Neural progenitor cell (in vitro differentiated cells): ENCODE measurements around the gene CKS2. TPM values are rescaled to one million over a fixed set of nuclear protein-coding genes. Genes with fewer than 3 reads are reported as not detected.
A peak's percentile ranks its signal among the peaks of the same experiment; 100 is the strongest.
"Not testable (repeated sequence)": the region's sequence is repeated elsewhere in the genome, so short reads cannot be mapped to it uniquely, and the experiment has no call there.

ENCODE experiments used
- DNase-seq: peaks from one replicate; pipeline ENCODE4 v3.0.0-alpha.2; 2016; ENCODE audit warnings: low spot score
- H2AFZ ChIP-seq: fragments of 200-600 bp; sonication (generic); replicated peaks from 2 replicates; pipeline ENCODE4 v1.6.1; 2016; ENCODE audit warnings: antibody characterized with exemption
- H3F3A ChIP-seq: fragments of 200-600 bp; sonication (generic); 2 replicates; pipeline ENCODE4 v1.6.1; 2016; ENCODE audit warnings: antibody characterized with exemption, low read depth
- H3K27ac ChIP-seq: fragments of 200-600 bp; sonication (generic); 2 replicates; pipeline ENCODE4 v1.5.1; 2016; ENCODE audit warnings: mild to moderate bottlenecking
- H3K27me3 ChIP-seq: fragments of 200-600 bp; sonication (generic); 2 replicates; pipeline ENCODE4 v1.6.1; 2016; ENCODE audit warnings: mild to moderate bottlenecking, moderate library complexity
- H3K36me3 ChIP-seq: fragments of 200-600 bp; sonication (generic); 2 replicates; pipeline ENCODE4 v1.5.1; 2016
- H3K4me1 ChIP-seq: fragments of 200-600 bp; sonication (generic); 2 replicates; pipeline ENCODE4 v1.6.1; 2016; ENCODE audit warnings: mixed run types
- H3K4me2 ChIP-seq: fragments of 200-600 bp; sonication (generic); 2 replicates; pipeline ENCODE4 v1.6.1; 2016
- H3K4me3 ChIP-seq: fragments of 200-600 bp; sonication (generic); 2 replicates; pipeline ENCODE4 v1.5.1; 2016
- H3K79me2 ChIP-seq: fragments of 200-600 bp; sonication (generic); 2 replicates; pipeline ENCODE4 v1.6.1; 2016; ENCODE audit warnings: low read depth
- H3K9ac ChIP-seq: fragments of 200-600 bp; sonication (generic); 2 replicates; pipeline ENCODE4 v1.6.1; 2016
- H3K9me3 ChIP-seq: fragments of 200-600 bp; sonication (generic); 2 replicates; pipeline ENCODE4 v1.5.1; 2016; ENCODE audit warnings: low read depth
- H4K20me1 ChIP-seq: fragments of 200-600 bp; sonication (generic); 2 replicates; pipeline ENCODE4 v1.6.1; 2016; ENCODE audit warnings: low read depth
- H3K27ac Mint-ChIP-seq: 3 replicates; pipeline ENCODE4 v1.8.0; 2021; ENCODE audit warnings: mixed read lengths
- H3K27me3 Mint-ChIP-seq: 2 replicates; pipeline ENCODE4 v1.8.0; 2022; ENCODE audit warnings: low read depth, mild to moderate bottlenecking, inconsistent platforms, moderate library complexity, mixed read lengths; ENCODE audit not compliant: insufficient read depth
- H3K36me3 Mint-ChIP-seq: 3 replicates; pipeline ENCODE4 v1.8.0; 2021; ENCODE audit warnings: mixed read lengths
- H3K4me1 Mint-ChIP-seq: 3 replicates; pipeline ENCODE4 v1.8.0; 2021; ENCODE audit warnings: mixed read lengths
- H3K4me3 Mint-ChIP-seq: 3 replicates; pipeline ENCODE4 v1.8.0; 2021; ENCODE audit warnings: mild to moderate bottlenecking, moderate library complexity, mixed read lengths
- H3K9me3 Mint-ChIP-seq: 3 replicates; pipeline ENCODE4 v1.8.0; 2020; ENCODE audit warnings: mixed read lengths
- CTCF ChIP-seq: fragments of 200-600 bp; sonication (generic); IDR thresholded peaks from 2 replicates; pipeline ENCODE4 v1.5.1; 2017; ENCODE audit warnings: antibody characterized with exemption, mild to moderate bottlenecking
- EZH2 ChIP-seq: fragments of 200-600 bp; sonication (generic); IDR thresholded peaks from 2 replicates; pipeline ENCODE4 v1.6.1; 2017; ENCODE audit warnings: antibody characterized with exemption, mild to moderate bottlenecking, moderate library complexity
- EZH2phosphoT487 ChIP-seq: fragments of 200-600 bp; sonication (generic); IDR thresholded peaks from 2 replicates; pipeline ENCODE4 v1.6.1; 2017; ENCODE audit warnings: antibody characterized with exemption
- total RNA-seq: library from RNA; depleted of rRNA; stranded (reverse); fragments of >200 nt; gene quantifications from 2 replicates; pipeline ENCODE4 v1.2.3, GENCODE V29; 2015; ENCODE audit warnings: low replicate concordance

CKS2 gene
- total RNA-seq = 693 and 741 TPM in 2 replicates

GRCh38 chr9:89310475-89311345, at the start of gene CKS2:
TSS of gene CKS2 (plus strand) at chr9:89311195. CDS start at chr9:89311293, 98 bp downstream.
- peak; percentile 100 for DNase-seq
- no peaks in the 10 kb centered on the region for H3K27me3 ChIP-seq
- H3K36me3 ChIP-seq = peaks cover 9% of the 10 kb centered on the region
- peaks cover 41% of the 10 kb centered on the region for H3F3A ChIP-seq
- peak; percentile 10 for TF ChIP-seq CTCF
- no peak for TF ChIP-seq EZH2phosphoT487
- TF ChIP-seq EZH2 = no peak
- peak within 1 kb of the TSS; percentile 100 for H3K4me3 ChIP-seq
- Mint-ChIP-seq H3K9me3 (no peaks in the 10 kb centered on the region), H3K27ac (peak within 1 kb of the TSS; percentile 98), H3K4me3 (peak within 1 kb of the TSS; percentile 98), H3K4me1 (peaks cover 36% of the 10 kb centered on the region), H3K27me3 (peaks cover 9% of the 10 kb centered on the region), H3K36me3 (peaks cover 3% of the 10 kb centered on the region)
- peaks cover 60% of the 10 kb centered on the region for H3K79me2 ChIP-seq
- peak within 1 kb of the TSS; percentile 89 for H2AFZ ChIP-seq
- no peaks in the 10 kb centered on the region for H3K9me3 ChIP-seq
- H3K4me1 ChIP-seq = peaks cover 29% of the 10 kb centered on the region
- peak within 1 kb of the TSS; percentile 88 for H3K4me2 ChIP-seq
- peak within 1 kb of the TSS; percentile 98 for H3K27ac ChIP-seq
- H4K20me1 ChIP-seq = peaks cover 44% of the 10 kb centered on the region
- peak within 1 kb of the TSS; percentile 93 for H3K9ac ChIP-seq

- Mint-ChIP-seq H3K27me3 (peaks cover 2% of the 10 kb centered on the region), H3K36me3 (peaks cover 22% of the 10 kb centered on the region), H3K4me3 (no peak overlapping the region), H3K27ac (no peak overlapping the region), H3K4me1 (no peaks in the 10 kb centered on the region), H3K9me3 (peaks cover 51% of the 10 kb centered on the region)
- no peaks in the 10 kb centered on the region for H4K20me1 ChIP-seq
- H3K9me3 ChIP-seq = peaks cover 28% of the 10 kb centered on the region
- H3K4me3 ChIP-seq = no peak overlapping the region
- H3K36me3 ChIP-seq = peaks cover 13% of the 10 kb centered on the region
- TF ChIP-seq EZH2 (no peak), EZH2phosphoT487 (no peak), CTCF (no peak)
- H3K27me3 ChIP-seq = no peaks in the 10 kb centered on the region
- H2AFZ ChIP-seq = no peak overlapping the region
- no peaks in the 10 kb centered on the region for H3K4me1 ChIP-seq
- no peak for DNase-seq
- H3K9ac ChIP-seq = no peak overlapping the region
- H3K4me2 ChIP-seq = no peak overlapping the region
- no peak overlapping the region for H3K27ac ChIP-seq
- no peaks in the 10 kb centered on the region for H3K79me2 ChIP-seq
- no peaks in the 10 kb centered on the region for H3F3A ChIP-seq
These were observed 37.3 kb upstream of the CKS2 start for GRCh38 chr9:89273528-89274279.

GRCh38 chr9:89274838-89275237, 36.2 kb upstream of the CKS2 start:
- H3K4me1 ChIP-seq = no peaks in the 10 kb centered on the region
- H3K27me3 ChIP-seq = no peaks in the 10 kb centered on the region
- no peaks in the 10 kb centered on the region for H3K79me2 ChIP-seq
- Mint-ChIP-seq H3K9me3 (peaks cover 51% of the 10 kb centered on the region), H3K4me1 (no peaks in the 10 kb centered on the region), H3K36me3 (peaks cover 22% of the 10 kb centered on the region), H3K27me3 (peaks cover 2% of the 10 kb centered on the region), H3K4me3 (no peak overlapping the region), H3K27ac (no peak overlapping the region)
- no peaks in the 10 kb centered on the region for H3F3A ChIP-seq
- H4K20me1 ChIP-seq = no peaks in the 10 kb centered on the region
- TF ChIP-seq CTCF (no peak), EZH2 (no peak), EZH2phosphoT487 (no peak)
- no peak overlapping the region for H3K27ac ChIP-seq
- DNase-seq = no peak
- no peak overlapping the region for H3K9ac ChIP-seq
- H2AFZ ChIP-seq = no peak overlapping the region
- H3K4me2 ChIP-seq = no peak overlapping the region
- peaks cover 13% of the 10 kb centered on the region for H3K36me3 ChIP-seq
- H3K4me3 ChIP-seq = no peak overlapping the region
- H3K9me3 ChIP-seq = peaks cover 28% of the 10 kb centered on the region

GRCh38 chr9:89276040-89276439, 35.0 kb upstream of the CKS2 start:
- not testable (repeated sequence) for H3K9ac ChIP-seq, H3K4me1 Mint-ChIP-seq, H3K4me3 Mint-ChIP-seq, H3K4me2 ChIP-seq, H3K27me3 ChIP-seq, H3K4me3 ChIP-seq, H3K4me1 ChIP-seq, H3K27ac Mint-ChIP-seq, H3K79me2 ChIP-seq, H3K27ac ChIP-seq, H4K20me1 ChIP-seq, H3F3A ChIP-seq, DNase-seq, H2AFZ ChIP-seq, H3K27me3 Mint-ChIP-seq
- H3K9me3 Mint-ChIP-seq = peaks cover 51% of the 10 kb centered on the region
- peaks cover 22% of the 10 kb centered on the region for H3K36me3 Mint-ChIP-seq
- peaks cover 13% of the 10 kb centered on the region for H3K36me3 ChIP-seq
- H3K9me3 ChIP-seq = peaks cover 28% of the 10 kb centered on the region
